Psoas muscle (tissue), 8 donors: ENCODE data around the gene PAX3. TPM values are rescaled to one million over a fixed set of nuclear protein-coding genes. Genes with fewer than 3 reads are reported as not detected.
"Not testable (repeated sequence)": the region's sequence is repeated elsewhere in the genome, so short reads cannot be mapped to it uniquely, and the experiment has no call there.

Source experiments
- ATAC-seq, 4 donors: fragments of 200-7000 bp; cut with Tn5 transposase; one replicate each; pipeline ENCODE4 v1.9.1; 2020; ENCODE audit warnings: moderate library complexity in 3 of 4, mild to moderate bottlenecking in 2 of 4
- DNase-seq, 2 donors: peaks; one replicate each; pipeline ENCODE4 v3.0.0-alpha.2; 2020
- H3K27ac ChIP-seq: fragments of 200-600 bp; one replicate; pipeline ENCODE4 v1.8.0; 2022
- H3K27me3 ChIP-seq, 3 donors: fragments of 200-600 bp in 1 of 3; one replicate each; pipeline versions ENCODE4 v1.6.1 to v1.8.0; 2013 to 2022; ENCODE audit warnings: low read length in 2 of 3, mild to moderate bottlenecking in 2 of 3, moderate library complexity in 1 of 3; ENCODE audit not compliant: insufficient read depth in 3 of 3
- H3K36me3 ChIP-seq, 2 donors: fragments of 200-600 bp in 1 of 2; one replicate each; pipeline versions ENCODE4 v1.6.1 to v1.8.0; 2013 to 2022; ENCODE audit warnings: low read depth in 1 of 2, mild to moderate bottlenecking in 1 of 2, moderate library complexity in 1 of 2; ENCODE audit not compliant: insufficient read depth in 1 of 2
- H3K4me1 ChIP-seq: fragments of 200-600 bp; one replicate; pipeline ENCODE4 v1.8.0; 2022
- H3K4me3 ChIP-seq: fragments of 200-600 bp; one replicate; pipeline ENCODE4 v1.8.0; 2022; ENCODE audit warnings: mild to moderate bottlenecking
- H3K9me3 ChIP-seq: fragments of 200-600 bp; one replicate; pipeline ENCODE4 v1.8.0; 2022
- CTCF ChIP-seq: fragments of 200-600 bp; IDR thresholded peaks from one replicate; pipeline ENCODE4 v1.8.0; 2022; ENCODE audit warnings: antibody characterized with exemption
- WGBS, 3 donors: extraction: QIAGEN DNeasy Blood & Tissue Kit; methylation state at CpG; one replicate each; pipeline versions ENCODE4 v1.1.6 to v1.1.7; 2013; 5-methylcytosine and 5-hydroxymethylcytosine counted together
- intact Hi-C, 2 donors: fragments of 100-400 bp; cut with DNase I; formaldehyde crosslinking; loops; one replicate each; pipeline versions ENCODE4 v1.11.0 to v1.14.2; 2022
- polyA plus RNA-seq, 3 donors: library from polyadenylated mRNA; stranded (reverse); fragments of 200-250 nt; gene quantifications; one replicate each; pipeline ENCODE4 v1.2.3, GENCODE V29; 2013
- total RNA-seq, 4 donors: library from RNA; stranded (reverse); fragmentation: NEBNext Ultra II Directional in 2 of 4; extraction: Animal tissue kit (Norgen Biotek cat#: 25700) in 2 of 4; gene quantifications; one replicate each; pipeline versions ENCODE4 v1.2.1 to v1.2.4, GENCODE V29; 2021 to 2023
- donor health status: healthy with polysubstance abuse.
- donor health status: DM: no; HTN: no; CAD: no; lungs with moderate emphysema.
- donor health status: Bipolar disorder and iron deficiency.
- donor health status: healthy.
- donor health status: DM: yes; HTN: yes; CAD: no.
- donor health status: DM: no; HTN: no; CAD: no.
- donor health status: DM: no; HTN: no; CAD: no.
- donor health status: DM: yes; HTN: yes; CAD: no.

The PAX3 gene
- total and polyA plus RNA-seq, 7 donors, result 0.26 to 20.5 (median 6.9) TPM

- Histone ChIP-seq H3K36me3 (no peaks in the 10 kb centered on the region), H3K4me3 (no peak overlapping the region), H3K27ac (no peak overlapping the region), H3K9me3 (no peaks in the 10 kb centered on the region), H3K27me3 (no peaks in the 10 kb centered on the region), H3K4me1 (peaks cover 6% of the 10 kb centered on the region)
- no peak for TF ChIP-seq CTCF
- DNase-seq, result no peak
- WGBS, 3 donors, result 84 to 89% (median 85%) methylated on average over 4 of the region's 4 CpGs
- intact Hi-C loops, result no loop called here
- ATAC-seq, result no peak
Measured at GRCh38 chr2:222159221-222159620, 139.6 kb downstream of the PAX3 start.

GRCh38 chr2:222155003-222155664 lies 143.7 kb downstream of the PAX3 start:
- ATAC-seq, H3K4me3 ChIP-seq, intact Hi-C loops, H3K27me3 ChIP-seq, H3K36me3 ChIP-seq, H3K9me3 ChIP-seq, DNase-seq, H3K27ac ChIP-seq, H3K4me1 ChIP-seq: not testable (repeated sequence)
- WGBS, 3 donors, result 58 to 67% (median 63%) methylated on average over 26 to 27 of the region's 27 CpGs

Other genes with a start within 250 kb of the PAX3 start
- gene SGPP2, start 125.5 kb upstream of the PAX3 start, total RNA-seq, result under 1 TPM in 3 of 4 donors, not detected in 1; 0.06 to 0.29 (median 0.19) TPM
- under 1 TPM in 2 of 3 donors, not detected in 1; 0.06 to 0.10 TPM for gene SGPP2, start 125.5 kb upstream of the PAX3 start, polyA plus RNA-seq